ENCODE data around the gene POU2AF2. TPM values are rescaled to one million over a fixed set of nuclear protein-coding genes. Genes with fewer than 3 reads are reported as not detected.

POU2AF2 gene
- total RNA-seq, 1 experiment from 2014 or later, result not detected

DNA sequence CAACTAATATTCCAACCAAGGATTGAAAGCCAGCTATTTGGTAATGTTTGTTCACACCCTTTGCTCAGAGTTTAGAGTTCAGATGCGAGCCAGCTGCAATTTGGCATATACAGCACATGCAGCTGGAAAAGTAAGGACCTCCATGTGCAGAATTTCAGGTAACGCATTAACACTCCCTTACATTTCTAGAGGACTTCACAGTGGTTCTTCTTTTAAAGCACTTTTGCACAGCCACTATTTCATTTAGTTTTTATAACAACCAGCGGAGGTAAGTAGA is 56.3 kb downstream of the POU2AF2 start:
- Histone ChIP-seq H4K20me1 (ENCODE audit: insufficient read depth) (no peaks in the 10 kb centered on the region), H3K9me3 (ENCODE audit: insufficient read depth, low read depth) (no peaks in the 10 kb centered on the region), H3K4me1 (replicated peaks; ENCODE audit: insufficient read depth) (peaks cover 45% of the 10 kb centered on the region), H3K36me3 (ENCODE audit: low read depth) (no peaks in the 10 kb centered on the region), H2AFZ (no peak overlapping the region), H3K9me2 (ENCODE audit: insufficient read depth) (no peaks in the 10 kb centered on the region), H3F3A (ENCODE audit: insufficient read depth, low read depth) (peaks cover 22% of the 10 kb centered on the region), H3K27me3 (ENCODE audit: insufficient read depth, low read depth) (no peaks in the 10 kb centered on the region), H3K4me2 (no peak overlapping the region), H3K27ac (no peak overlapping the region), H3K79me2 (ENCODE audit: low read depth) (no peaks in the 10 kb centered on the region), H3K4me3 (no peak overlapping the region)
- BruUV-seq (replicated peaks), result no TSS peak
- POLR2A ChIA-PET (ENCODE audit: unreplicated experiment), result no interaction called here
- DNase-seq, result no peak
- intact Hi-C loops (cut with micrococcal nuclease; ENCODE audit: unreplicated experiment), result loop anchor here (10.0 kb wide), 1 partner anchor 63 kb away; no protein-coding TSS in a partner anchor
- TF ChIP-seq, protein P1, sequence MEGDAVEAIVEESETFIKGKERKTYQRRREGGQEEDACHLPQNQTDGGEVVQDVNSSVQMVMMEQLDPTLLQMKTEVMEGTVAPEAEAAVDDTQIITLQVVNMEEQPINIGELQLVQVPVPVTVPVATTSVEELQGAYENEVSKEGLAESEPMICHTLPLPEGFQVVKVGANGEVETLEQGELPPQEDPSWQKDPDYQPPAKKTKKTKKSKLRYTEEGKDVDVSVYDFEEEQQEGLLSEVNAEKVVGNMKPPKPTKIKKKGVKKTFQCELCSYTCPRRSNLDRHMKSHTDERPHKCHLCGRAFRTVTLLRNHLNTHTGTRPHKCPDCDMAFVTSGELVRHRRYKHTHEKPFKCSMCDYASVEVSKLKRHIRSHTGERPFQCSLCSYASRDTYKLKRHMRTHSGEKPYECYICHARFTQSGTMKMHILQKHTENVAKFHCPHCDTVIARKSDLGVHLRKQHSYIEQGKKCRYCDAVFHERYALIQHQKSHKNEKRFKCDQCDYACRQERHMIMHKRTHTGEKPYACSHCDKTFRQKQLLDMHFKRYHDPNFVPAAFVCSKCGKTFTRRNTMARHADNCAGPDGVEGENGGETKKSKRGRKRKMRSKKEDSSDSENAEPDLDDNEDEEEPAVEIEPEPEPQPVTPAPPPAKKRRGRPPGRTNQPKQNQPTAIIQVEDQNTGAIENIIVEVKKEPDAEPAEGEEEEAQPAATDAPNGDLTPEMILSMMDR (conservative IDR thresholded peaks at IDR 0.05), result no peak
- no peak for TF ChIP-seq EZH2 (IDR thresholded peaks at IDR 0.05; ENCODE audit: low read depth)
- CTCF ChIA-PET, result no interaction called here

DNA sequence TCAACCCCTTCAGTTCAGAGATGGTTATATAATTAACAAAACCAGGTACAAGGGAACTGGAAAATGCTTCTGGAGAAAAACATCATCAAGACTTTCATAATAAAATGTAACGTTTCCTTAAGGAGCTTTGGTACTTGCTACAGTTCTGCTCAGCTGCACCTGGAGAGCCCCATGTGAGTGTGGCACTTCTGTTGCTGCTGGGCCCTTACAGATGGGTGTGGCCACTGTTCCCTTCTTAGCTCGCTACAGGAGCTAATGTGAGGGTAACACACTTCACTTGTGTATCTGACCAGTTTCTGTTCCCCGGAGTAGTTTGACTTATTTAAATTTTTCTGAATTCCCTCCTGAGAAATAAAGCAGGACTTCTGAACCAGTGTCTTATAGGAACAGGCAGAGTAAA is 56.8 kb downstream of the POU2AF2 start:
- CTCF ChIA-PET, result no interaction called here

DNA sequence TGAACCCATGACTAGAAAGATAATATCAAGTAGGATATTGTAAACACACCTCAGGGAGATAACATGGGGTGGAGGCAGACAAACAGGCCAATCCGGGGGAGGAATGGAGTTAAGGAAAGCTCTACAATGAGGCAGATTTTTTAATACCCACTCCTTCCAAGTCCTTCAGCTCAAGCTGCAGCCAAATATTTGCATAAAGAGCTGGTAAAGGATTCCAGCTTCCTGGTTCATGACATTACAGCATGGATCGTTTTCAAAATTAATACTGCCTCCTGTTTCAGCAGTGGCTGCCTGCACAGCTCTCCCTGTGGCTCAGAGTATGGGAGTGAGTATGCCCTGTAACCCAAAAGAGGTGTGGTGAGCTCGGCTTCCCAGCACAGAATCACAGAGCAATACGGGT is 57.9 kb downstream of the POU2AF2 start:
- peak overlapping the region; percentile 68 for H3K27ac ChIP-seq
- ChIA-PET CTCF (interaction anchor here (0.7 to 0.8 kb wide), 2 partner anchors 16 to 74 kb away, joined by 4 read pairs; no protein-coding TSS in a partner anchor), POLR2A (ENCODE audit: unreplicated experiment) (interaction anchor here (0.5 to 0.7 kb wide), 5 partner anchors 11 to 25 kb away, joined by 3 to 20 read pairs (median 3); no protein-coding TSS in a partner anchor)
- intact Hi-C loops (cut with micrococcal nuclease; ENCODE audit: unreplicated experiment), result loop anchor here (1.0 to 10.0 kb wide), 2 partner anchors 25 to 61 kb away; no protein-coding TSS in a partner anchor
- no peaks in the 10 kb centered on the region for H4K20me1 ChIP-seq (ENCODE audit: insufficient read depth)
- DNase-seq, result peak; percentile 66 to 97
- H3K4me1 ChIP-seq (replicated peaks; ENCODE audit: insufficient read depth), result peaks cover 45% of the 10 kb centered on the region
- no peaks in the 10 kb centered on the region for H3K9me3 ChIP-seq (ENCODE audit: insufficient read depth, low read depth)
- H3K9me2 ChIP-seq (ENCODE audit: insufficient read depth), result no peaks in the 10 kb centered on the region
- H3F3A ChIP-seq (ENCODE audit: insufficient read depth, low read depth), result peaks cover 22% of the 10 kb centered on the region
- no peak for TF ChIP-seq EZH2 (IDR thresholded peaks at IDR 0.05; ENCODE audit: low read depth)
- TF ChIP-seq, protein P1 (conservative IDR thresholded peaks at IDR 0.05), result no peak
- H2AFZ ChIP-seq, result peak overlapping the region; percentile 46
- H3K4me2 ChIP-seq, result peak overlapping the region; percentile 58
- no peaks in the 10 kb centered on the region for H3K36me3 ChIP-seq (ENCODE audit: low read depth)
- no peaks in the 10 kb centered on the region for H3K79me2 ChIP-seq (ENCODE audit: low read depth)
- no peak overlapping the region for H3K4me3 ChIP-seq
- BruUV-seq (replicated peaks), result no TSS peak
- no peaks in the 10 kb centered on the region for H3K27me3 ChIP-seq (ENCODE audit: insufficient read depth, low read depth)

More for the DNA sequence above, 56.8 kb downstream of the POU2AF2 start:
- H3K9me3 ChIP-seq (ENCODE audit: insufficient read depth, low read depth), result no peaks in the 10 kb centered on the region
- no peak for DNase-seq
- peaks cover 22% of the 10 kb centered on the region for H3F3A ChIP-seq (ENCODE audit: insufficient read depth, low read depth)
- no peak overlapping the region for H2AFZ ChIP-seq
- H3K36me3 ChIP-seq (ENCODE audit: low read depth), result no peaks in the 10 kb centered on the region
- H3K4me1 ChIP-seq (replicated peaks; ENCODE audit: insufficient read depth), result peaks cover 45% of the 10 kb centered on the region
- POLR2A ChIA-PET (ENCODE audit: unreplicated experiment), result no interaction called here
- no peaks in the 10 kb centered on the region for H3K9me2 ChIP-seq (ENCODE audit: insufficient read depth)
- H3K4me2 ChIP-seq, result no peak overlapping the region
- no peaks in the 10 kb centered on the region for H3K79me2 ChIP-seq (ENCODE audit: low read depth)
- TF ChIP-seq EZH2 (IDR thresholded peaks at IDR 0.05; ENCODE audit: low read depth), result no peak
- TF ChIP-seq, protein P1 (conservative IDR thresholded peaks at IDR 0.05), result no peak
- BruUV-seq (replicated peaks), result no TSS peak
- H3K4me3 ChIP-seq, result no peak overlapping the region
- no peak overlapping the region for H3K27ac ChIP-seq
- intact Hi-C loops (cut with micrococcal nuclease; ENCODE audit: unreplicated experiment), result loop anchor here (10.0 kb wide), 1 partner anchor 63 kb away; no protein-coding TSS in a partner anchor
- no peaks in the 10 kb centered on the region for H4K20me1 ChIP-seq (ENCODE audit: insufficient read depth)
- H3K27me3 ChIP-seq (ENCODE audit: insufficient read depth, low read depth), result no peaks in the 10 kb centered on the region
